NCI-H446 treated with DMSO at 0.1 percent for 48 hours (cell line): ENCODE measurements around the gene POLL.
"Not testable (repeated sequence)": the region's sequence is repeated elsewhere in the genome, so short reads cannot be mapped to it uniquely, and the experiment has no call there.

ENCODE experiments used
- DNase-seq: peaks from one replicate; lab custom pipeline; 2025; lab: John Stamatoyannopoulos, UW

POLL gene

GRCh38 chr10:101611096-101611905 lies 23.2 kb upstream of the POLL start:
- no peak for DNase-seq

- no peak for DNase-seq
Measured at GRCh38 chr10:101609481-101609880, 21.4 kb upstream of the POLL start.

- DNase-seq = no peak
Measured at GRCh38 chr10:101607124-101607523, 19.1 kb upstream of the POLL start.

GRCh38 chr10:101602761-101603398 lies 14.8 kb upstream of the POLL start:
- DNase-seq = no peak

- no peak for DNase-seq
Measured at GRCh38 chr10:101601541-101601940, 13.5 kb upstream of the POLL start.

GRCh38 chr10:101597091-101597900 lies 9.2 kb upstream of the POLL start:
- no peak for DNase-seq

GRCh38 chr10:101595591-101596433 lies 7.8 kb upstream of the POLL start:
- DNase-seq = no peak

GRCh38 chr10:101593331-101593730 lies 5.3 kb upstream of the POLL start:
- not testable (repeated sequence) for DNase-seq

- no peak for DNase-seq
Measured at GRCh38 chr10:101588879-101589278, 822 bp upstream of the POLL start.

- no peak for DNase-seq
Measured at GRCh38 chr10:101585841-101586240, 2.2 kb downstream of the POLL start.

- DNase-seq = no peak
Measured at GRCh38 chr10:101580486-101581399, 7.3 kb downstream of the POLL start.

- DNase-seq = no peak
Measured at GRCh38 chr10:101579516-101579870, 8.6 kb downstream of the POLL start.

- DNase-seq = no peak
Measured at GRCh38 chr10:101578803-101579515, 9.1 kb downstream of the POLL start.

GRCh38 chr10:101578192-101578591 lies 9.9 kb downstream of the POLL start:
- no peak for DNase-seq

GRCh38 chr10:101577121-101577871 lies 10.8 kb downstream of the POLL start:
- no peak for DNase-seq

GRCh38 chr10:101576211-101576863 lies 11.7 kb downstream of the POLL start:
- DNase-seq = no peak

GRCh38 chr10:101575580-101576210 lies 12.4 kb downstream of the POLL start:
- no peak for DNase-seq

- no peak for DNase-seq
Measured at GRCh38 chr10:101575091-101575490, 13.0 kb downstream of the POLL start.
